Hematopoietic multipotent progenitor cell treated with erythropoietin and hydrocortisone succinate and interleukin-3 and kit ligand, for 17 days (in vitro differentiated cells): ENCODE results near the gene NAA20.

Source experiments
- DNase-seq: peaks from one replicate; pipeline ENCODE4 v3.0.0-alpha.2; 2015; ENCODE audit warnings: low spot score

NAA20 gene

DNA sequence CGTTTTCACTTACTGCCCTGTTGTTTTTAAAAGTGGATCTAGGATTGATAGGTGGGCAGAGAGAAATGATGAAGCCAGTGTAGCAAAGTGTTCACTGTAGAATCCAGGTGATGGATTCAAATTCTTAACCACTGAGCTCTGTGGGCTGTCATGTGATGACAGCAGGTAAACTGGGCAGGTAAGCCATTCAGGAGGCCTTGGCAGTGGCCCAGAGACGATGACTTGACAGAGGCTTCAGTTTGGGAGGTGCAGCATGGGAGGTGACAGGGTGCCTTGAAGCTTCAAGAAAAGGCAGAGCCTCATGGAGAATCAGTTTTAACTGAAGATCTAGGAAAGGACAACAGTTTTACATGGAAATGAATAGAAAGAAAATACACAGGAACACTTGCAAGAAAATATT, 2.0 kb downstream of the NAA20 start:
- peak; percentile 64 for DNase-seq

DNA sequence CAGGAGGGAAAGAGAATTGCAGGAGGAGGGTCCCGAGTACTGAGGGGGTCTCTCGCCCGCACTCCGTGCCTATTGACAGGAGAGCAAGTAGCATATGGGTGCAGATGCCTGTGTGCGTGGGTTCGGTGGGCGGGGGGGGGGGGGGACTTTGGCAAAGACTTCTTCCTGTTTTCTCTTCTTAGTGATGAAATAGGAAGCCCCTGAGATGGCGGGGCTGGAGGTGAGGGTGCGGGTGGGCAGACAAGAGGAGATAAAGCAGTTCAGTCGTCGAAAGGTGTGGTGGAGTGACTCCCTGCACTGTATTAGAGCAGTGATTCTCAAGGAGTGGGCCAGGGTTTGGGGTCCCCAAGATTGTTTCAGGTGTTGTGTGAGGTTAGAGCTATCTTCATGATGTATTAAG, 3.7 kb downstream of the NAA20 start:
- DNase-seq, result no peak

DNA sequence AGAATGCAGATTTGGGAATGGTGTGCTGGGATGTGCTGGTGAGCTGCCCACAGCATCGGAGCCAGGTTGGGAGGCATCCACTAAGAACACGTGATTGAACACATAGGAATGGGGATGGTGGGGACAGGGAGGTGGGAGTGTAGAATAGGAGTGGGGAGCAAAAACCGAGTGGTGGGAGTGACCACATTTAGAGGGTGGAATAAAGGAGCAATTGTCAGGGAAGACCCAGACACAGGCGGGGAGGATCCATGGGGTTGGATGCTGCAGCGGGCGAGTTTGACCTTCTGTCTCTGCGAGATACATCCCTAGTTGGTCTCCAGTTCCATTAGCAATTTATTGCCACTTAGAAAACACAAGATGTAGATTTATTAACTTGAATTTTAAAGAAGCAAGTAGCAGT, 4.7 kb downstream of the NAA20 start:
- no peak for DNase-seq

DNA sequence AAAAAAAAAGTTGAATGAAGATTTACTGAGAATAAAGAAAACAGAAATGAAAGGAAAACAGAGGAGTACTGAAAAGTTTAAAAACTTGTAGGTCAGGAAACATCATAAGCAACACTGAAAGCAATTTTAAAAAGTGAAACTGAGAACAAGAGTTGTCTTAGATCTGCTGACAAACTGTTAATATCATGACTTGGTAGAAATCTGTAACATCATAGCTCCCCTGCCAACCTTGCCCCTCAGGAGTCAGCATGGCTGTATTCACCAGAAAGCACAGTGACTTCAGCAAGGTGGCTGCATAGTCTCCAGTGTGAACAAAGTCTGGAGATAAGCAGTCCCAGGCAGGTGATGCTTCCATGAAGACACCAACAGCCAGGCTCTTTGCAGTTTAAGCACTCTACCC, 5.3 kb downstream of the NAA20 start:
- no peak for DNase-seq

DNA sequence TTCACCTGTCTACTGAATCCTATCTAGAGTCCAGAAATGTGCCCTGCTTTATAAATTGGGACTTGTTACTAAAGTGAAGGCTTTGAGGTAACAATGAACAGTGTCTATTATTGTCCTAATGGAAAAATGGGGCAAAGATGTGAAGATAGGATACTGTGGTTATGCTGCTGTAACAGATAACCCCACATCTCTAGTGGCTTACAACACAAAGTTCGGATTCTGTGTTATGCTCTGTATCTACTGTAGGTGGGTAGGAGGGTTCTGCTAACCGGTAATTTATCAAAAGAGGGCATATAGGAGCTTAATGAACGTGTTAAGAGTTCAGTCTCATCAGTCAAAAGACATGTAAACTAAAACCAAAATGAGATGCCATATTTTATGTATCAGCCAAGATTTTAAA, 6.2 kb downstream of the NAA20 start:
- no peak for DNase-seq

DNA sequence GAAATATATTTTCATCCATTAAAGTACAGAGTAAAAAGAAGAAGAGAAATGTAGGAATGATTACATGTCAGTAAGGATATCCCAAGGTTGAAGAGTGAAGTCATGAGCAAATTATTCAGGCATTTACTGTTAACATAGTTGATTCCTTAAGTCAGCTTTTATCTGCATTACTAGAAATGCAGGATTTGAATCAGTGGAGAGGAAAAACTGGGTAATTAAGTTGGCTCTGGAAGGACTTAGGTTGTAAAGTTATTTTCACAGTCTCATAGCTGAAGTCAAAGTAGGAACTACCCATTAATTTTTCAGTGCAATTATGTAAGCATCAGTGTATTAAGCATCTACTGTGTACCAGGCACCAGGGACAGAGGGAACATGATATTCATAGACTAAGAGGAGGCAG, 7.8 kb downstream of the NAA20 start:
- no peak for DNase-seq

DNA sequence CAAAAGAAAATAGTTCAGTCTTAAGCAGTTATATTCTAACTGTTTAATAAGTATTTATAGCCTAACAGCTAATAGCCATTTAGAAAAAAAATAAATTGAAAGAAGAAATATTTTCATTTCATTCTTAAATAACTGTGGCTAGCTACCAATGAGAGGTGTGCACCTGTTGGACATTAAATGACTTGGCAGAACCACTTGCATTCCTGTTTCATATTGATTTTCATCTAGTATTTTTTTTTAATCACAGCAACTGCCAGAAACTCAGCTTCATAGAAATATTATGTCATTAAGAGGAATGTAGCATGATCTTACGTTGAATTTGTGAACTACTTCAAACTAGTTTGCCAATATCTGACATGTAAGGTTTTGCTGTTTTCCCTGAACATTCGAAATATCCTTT, 10.1 kb downstream of the NAA20 start:
- DNase-seq, result no peak

DNA sequence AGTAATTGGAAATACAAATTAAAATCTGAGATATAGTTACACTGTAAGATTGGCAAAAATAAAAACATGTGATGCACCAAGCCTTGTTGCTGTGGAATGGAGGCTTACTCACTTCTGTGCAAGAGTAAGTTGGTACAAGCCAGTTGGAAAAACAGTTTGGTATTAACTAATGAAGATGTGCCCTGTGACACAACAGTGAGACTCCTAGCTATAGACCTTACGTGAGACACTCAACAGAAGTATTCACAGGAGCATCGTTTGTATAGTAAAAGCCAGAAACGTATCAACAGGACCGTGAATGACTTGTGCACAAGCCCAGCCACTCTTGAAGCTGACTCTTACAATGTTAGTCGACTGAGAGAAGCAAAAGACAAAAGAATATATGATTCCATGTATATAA, 14.6 kb downstream of the NAA20 start:
- no peak for DNase-seq

DNA sequence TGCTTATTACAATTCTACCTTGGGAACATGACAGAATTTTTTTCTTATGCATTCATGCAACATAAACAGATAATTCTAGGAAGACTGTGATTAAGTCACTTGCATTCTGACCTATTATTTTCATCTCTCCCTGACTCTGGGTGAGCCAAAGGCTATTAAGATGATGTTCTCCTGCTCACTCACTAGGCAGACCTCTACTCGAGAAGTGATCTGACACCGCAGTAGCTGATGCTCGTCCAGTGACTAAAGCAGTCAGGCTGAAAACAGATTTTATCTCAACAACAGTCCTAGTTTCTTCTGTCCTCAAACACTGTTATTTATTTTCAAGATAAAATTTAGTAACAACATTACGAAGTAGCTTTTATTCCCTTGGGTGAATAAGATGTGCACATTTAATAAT, 17.3 kb downstream of the NAA20 start:
- no peak for DNase-seq

DNA sequence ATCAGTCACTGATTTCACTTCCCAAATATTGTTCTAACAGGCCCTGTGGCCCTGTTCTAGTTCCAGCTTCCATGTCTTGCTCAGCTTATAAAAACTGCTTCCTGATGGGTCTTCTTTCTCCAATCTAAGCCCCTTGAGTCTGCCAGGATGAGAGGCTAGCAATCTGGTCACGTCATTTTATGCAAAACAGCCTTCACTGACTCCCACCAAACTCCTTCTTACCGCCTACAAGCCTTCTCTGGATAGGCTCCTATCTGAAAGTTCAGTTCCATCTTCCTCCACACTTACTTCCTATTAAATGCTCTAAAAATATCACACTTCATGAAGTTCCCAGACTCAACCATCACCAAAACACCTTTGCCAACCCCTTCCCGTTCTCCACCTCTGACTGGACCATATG, 19.6 kb downstream of the NAA20 start:
- no peak for DNase-seq

DNA sequence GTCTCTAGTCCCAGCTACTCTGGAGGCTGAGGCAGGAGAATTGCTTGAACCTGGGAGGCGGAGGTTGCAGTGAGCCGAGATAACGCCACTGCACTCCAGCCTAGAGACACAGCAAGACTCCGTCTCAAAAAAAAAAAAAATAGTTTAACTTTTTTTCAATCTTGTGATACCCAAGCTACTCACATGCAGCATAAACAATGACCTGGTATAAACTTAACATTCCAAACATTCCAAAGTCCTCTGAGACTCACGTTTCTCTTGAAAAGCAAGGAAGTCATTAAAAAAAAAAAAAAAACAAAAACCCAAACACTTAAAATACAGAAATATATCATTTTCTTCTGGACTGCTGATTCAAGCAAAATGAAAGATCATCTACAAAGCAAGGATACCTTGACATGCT, 20.8 kb downstream of the NAA20 start:
- no peak for DNase-seq

DNA sequence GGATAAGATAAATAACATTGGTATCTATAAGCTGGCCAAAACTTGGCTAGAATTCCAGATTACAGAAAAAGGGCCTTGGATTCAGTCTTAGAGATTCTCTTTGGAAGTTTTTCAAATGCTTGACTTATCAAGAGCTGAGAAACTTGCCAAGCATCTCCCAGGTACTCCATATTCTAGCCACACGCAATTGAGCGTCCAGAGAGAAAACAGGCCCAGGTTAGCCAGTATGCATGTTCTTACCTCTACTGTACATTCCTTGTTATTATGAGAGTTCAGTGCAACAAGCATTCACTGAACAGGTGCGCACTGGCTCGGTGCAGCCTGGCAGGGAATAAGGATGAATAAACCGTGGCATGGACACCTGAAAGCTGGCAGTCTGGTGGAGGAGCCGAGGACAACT, 21.4 kb downstream of the NAA20 start:
- DNase-seq, result no peak

DNA sequence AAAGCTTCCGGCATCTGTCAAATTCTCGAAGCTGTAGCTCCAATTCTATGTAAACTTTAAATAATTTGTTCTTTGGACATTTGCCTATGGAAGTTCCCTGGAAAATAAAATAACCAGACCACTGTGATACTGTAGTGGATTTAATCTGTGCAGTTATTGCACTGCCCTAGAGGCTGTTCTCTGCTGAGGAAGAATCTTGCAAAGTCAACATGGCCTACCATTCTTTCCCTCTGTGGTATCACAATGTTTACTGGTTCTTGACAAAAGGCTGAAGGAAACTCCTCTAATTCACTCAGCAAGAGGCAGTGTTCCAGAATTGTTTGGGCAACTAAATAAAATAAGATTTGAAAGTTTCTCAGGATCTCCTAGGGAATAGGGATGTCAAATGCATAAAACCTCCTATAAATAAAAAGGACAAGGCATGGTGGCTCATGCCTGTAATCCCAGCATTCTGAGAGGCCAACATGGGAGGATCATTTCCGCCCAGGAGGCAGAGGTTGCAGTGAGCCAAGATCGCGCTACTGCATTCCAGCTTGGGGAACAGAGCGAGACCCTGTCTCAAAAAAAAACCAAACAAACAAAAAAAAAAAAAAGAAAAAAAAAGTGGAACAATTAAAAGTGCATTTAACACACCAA, 22.7 kb downstream of the NAA20 start:
- no peak for DNase-seq

DNA sequence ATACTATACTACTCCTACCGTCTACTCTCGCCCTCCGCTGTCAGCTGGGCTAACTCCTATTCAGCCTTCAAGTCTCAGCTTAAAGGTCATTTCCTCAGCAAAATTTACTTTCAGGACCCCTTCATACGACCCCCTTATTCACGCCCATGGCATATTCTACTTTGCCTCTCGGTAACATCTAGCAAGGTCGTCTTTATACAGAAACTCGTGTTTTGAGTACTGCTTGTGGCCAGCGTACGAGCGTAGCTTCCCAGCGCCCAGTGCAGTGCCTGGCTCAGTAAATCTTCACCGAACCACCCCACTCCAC, 34.6 kb downstream of the NAA20 start:
- DNase-seq, result no peak

DNA sequence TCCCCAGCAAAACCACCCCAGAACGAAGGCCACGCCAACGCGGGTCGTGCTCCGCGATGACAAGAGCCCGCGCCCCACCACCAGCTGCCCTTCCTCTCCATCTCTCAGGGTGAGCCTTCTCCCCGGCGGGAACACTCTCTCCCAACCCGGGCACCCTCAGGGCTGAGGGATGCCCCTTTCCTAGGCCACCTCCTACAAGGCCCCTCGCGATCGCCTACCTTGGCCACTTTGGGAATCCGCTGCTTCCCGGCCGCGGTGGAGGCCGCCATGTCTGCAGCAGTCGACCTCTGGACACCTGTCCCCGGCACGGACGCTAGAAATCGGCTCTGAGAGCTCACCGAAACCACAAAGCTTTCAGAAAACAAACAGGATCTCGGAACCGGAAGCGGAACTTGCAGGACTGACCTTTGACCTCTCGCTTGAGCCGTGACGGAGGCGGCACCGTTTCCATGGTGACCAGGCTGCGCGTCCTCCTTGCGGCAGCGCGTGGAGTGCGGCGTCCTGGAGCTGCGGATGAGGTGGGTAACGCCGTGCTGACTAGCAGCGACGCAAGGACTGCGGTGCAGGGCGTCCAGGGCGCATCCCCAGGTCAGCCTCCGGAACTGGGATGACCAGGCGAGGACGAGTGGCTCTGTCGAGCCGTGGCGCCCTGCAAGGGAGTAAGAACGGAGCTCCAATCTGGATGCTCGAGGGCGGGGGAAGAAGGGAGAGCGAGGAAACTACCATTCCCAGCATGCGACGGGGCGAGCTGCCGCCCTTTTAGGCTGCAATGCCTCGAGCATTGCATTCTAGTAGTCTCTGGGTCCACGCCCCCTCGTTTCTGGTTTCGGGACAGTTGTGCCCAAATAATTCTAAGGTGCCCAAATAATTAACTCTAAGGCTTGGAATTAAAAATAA, 35.2 kb downstream of the NAA20 start, which contains the start of the genes CFAP61 and CRNKL1:
Gene CFAP61, plus strand, starts transcription at position 459 of the 897 bp plus-strand sequence. CDS start 4,122 bp downstream, outside the sequence.
Gene CRNKL1, minus strand, starts transcription at position 393 of the 897 bp plus-strand sequence. Its CDS starts 124 bp downstream, at position 269.
- DNase-seq, result peak; percentile 98

DNA sequence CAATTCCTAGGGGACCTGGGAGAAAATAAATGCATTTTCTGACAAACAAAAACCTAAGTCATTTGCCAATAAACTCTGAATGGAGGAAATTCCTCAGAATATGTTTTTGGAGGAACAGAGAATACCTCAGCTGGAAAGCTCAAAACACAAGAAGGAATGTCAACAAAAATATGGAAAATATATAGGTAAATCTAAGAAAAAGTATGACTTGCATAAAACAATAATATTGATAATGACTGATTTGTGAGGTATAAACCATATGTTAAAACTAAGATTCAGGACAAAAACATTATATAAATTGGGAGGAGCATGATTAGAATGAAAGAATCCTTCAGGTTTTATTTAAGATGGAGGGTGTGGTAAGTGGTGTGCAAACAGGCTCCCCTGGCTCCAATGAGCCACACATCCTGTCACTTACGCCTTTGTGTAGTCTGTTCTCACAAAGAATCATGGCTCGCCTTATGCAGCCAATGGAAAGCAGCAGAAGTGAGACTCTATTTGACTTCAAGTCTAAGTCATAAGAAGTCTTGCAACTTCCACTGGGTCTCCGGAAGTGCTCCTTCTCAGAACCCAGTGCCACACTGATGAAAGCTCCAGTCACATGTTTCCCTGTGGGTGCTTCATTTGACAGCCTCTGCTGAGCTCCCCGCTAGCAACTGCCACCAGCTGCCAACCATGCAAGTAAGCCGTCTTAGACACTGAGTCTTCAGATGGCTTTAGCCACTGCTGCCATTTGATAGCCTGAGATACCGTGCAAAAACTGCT, 43.3 kb downstream of the NAA20 start:
- no peak for DNase-seq

DNA sequence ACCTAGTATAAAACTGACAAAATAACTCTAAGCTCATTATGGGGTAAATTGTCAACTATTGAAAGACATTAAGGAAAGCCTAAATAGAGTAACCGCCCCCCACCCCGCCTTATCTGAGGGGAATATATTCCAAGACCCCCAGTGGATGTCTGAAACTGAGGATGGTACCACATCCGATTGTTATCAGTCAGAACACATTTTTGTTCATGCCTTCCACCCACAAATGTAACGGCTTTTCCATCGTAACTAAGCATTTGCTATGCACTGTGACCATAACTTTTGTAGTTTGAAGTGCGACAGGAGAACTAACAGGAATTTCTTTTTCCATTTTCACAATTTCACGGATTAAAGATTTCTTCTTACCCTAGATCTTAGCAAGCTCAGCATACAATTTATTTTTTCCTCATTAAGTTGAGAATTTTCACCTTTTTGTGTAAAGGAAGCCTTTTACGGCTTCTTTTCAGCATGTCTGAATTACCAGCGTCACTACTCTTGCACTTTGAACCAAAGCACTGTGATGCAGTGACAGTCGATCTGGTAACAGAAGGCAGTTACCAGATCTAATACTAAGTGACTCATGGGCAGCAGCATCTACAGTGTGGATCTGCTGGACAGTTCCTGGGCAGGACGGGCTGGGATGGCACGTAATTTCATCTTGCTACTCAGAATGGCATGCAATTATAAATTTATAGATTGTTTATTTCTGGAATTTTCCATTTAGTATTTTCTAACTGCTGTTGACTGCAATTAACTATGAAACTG, 47.0 kb downstream of the NAA20 start:
- no peak for DNase-seq

DNA sequence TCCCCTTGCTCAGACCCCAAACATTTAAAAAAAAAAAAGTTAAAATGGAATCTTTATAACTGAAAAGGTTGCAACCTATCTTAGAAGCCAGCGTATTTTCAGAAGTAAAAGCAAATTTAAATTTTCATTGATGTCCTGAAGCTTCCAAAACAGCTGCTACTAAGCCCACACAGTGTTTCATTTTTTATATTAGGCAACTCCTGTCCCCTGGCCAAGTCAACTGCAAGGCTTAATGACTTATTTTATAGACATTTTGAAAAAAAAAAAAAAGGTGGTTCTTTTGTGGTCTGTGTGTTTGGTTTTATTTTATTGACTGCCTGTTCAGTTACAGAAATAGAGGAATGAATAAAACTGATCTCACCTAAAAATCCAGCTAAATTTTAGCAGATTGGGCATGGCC, 48.2 kb downstream of the NAA20 start:
- DNase-seq, result no peak

DNA sequence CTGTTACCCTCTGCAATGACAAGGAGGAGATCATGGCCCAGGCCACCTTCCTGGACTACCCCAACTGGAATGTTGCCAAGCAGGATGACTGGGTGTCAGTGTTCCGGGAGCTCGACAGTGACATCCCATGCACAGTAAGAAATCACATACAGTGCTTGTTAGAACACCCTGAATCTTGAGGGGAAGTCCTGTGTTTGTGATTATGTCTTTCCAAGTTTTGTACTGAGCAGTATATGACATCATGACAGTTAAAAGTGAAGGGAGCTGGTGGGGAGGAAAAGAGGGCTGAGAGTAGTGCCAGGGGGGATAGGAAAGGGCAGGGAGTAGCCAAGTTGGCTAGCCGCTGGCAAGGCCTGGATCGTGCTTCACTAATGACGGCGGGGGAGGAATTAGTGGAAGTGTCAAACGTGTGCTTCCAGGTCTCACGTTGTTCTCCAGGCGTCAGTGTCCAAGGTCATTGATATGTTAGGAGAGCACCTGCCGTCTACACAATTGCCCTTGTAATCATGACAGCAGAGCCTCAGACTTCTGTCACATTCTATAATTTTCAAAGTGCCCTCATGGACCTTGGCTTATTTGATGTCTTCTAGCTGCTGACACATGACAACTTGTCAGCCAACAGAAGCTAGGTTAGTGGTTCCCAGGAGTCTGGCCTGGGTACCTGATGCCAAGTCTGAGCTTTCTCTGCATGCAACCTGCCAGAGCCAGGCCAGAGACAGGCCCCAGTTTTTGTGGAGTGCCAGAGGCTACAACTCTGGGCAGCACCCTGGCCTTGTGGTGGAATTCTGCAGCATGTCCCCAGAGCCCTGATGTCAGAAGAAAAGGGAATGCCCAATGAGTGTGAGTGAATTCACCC, 53.9 kb downstream of the NAA20 start:
- peak; percentile 31 for DNase-seq

DNA sequence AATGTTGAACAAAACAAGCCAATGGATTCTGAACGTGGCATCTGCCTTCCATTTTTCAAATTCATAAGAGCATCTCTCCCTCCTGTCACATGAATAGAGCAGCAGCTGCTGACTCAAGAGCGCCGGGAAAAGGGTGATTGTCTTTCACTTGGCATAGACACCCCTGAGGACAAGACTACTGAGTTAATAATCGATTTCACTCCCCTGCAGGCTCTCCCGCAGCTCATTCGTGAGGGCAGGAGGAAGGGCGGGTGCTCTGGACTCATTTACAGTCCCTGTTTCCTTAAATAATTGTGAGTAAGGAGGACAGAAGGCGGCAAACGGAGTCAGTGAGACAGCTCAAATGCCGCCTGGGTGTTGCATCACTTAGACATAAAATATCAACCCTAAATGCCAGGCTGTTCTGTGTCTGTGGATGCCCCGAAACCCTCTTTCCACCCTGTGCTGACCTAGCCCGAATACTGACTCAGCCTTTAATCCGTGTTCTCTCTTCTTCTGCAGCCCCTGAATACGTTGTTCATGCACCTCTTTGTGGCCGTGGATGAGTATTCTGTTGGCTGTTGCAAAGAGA, 56.7 kb downstream of the NAA20 start:
- DNase-seq, result no peak

DNA sequence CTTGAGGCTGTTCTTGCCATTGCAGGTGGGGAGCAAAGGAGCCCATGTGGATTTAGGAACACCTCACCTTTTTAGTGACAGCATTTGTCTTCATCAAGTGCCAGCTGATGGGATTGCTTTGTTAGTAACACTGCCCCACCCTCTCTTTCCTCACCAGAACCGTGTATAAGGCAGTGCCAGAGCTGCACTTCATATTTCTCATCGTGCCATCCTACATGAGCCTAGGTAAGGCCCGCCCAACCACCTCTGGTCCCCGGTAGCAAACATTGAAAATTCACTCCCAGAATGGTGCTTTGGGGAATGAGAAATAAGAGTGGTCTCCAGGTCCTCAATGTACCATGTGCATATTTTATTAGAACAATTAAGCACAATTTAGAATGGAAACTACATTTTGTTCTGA, 57.9 kb downstream of the NAA20 start:
- no peak for DNase-seq
